Measurements from ENCODE around the gene NKX2-3.
A peak's percentile ranks its signal among the peaks of the same experiment; 100 is the strongest.

NKX2-3 gene

DNA sequence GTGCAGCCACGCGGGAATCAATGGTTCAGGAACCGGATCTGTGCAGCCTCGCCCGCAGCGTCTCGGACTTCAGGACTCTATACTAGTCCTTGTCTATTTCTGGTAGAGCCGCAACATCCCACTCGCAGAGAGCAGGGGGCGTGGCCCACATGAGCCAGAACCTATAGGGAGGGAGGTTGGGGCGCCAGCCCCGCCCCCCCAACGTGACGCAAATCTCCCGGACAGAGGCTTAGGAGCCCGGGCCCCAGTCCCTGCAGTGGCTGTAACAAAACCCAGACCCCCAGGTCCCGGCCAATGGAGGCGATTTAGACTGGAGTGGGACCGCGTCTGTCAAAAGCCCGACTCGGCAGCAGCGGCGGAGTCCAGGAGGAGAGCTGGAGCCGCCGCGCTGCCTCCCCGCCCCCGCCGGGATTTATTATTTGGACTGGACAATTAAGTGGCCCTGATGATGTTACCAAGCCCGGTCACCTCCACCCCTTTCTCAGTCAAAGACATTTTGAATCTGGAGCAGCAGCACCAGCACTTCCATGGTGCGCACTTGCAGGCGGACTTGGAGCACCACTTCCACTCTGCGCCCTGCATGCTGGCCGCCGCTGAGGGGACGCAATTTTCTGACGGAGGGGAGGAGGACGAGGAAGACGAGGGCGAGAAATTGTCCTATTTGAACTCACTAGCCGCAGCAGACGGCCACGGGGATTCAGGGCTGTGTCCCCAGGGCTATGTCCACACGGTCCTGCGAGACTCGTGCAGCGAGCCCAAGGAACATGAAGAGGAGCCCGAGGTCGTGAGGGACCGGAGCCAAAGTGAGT lies at the start of gene NKX2-3:
Gene NKX2-3 (plus strand): TSS at position 256 of the 809 bp plus-strand sequence. CDS start 190 bp downstream, at position 446.
- no peak for DNase-seq

DNA sequence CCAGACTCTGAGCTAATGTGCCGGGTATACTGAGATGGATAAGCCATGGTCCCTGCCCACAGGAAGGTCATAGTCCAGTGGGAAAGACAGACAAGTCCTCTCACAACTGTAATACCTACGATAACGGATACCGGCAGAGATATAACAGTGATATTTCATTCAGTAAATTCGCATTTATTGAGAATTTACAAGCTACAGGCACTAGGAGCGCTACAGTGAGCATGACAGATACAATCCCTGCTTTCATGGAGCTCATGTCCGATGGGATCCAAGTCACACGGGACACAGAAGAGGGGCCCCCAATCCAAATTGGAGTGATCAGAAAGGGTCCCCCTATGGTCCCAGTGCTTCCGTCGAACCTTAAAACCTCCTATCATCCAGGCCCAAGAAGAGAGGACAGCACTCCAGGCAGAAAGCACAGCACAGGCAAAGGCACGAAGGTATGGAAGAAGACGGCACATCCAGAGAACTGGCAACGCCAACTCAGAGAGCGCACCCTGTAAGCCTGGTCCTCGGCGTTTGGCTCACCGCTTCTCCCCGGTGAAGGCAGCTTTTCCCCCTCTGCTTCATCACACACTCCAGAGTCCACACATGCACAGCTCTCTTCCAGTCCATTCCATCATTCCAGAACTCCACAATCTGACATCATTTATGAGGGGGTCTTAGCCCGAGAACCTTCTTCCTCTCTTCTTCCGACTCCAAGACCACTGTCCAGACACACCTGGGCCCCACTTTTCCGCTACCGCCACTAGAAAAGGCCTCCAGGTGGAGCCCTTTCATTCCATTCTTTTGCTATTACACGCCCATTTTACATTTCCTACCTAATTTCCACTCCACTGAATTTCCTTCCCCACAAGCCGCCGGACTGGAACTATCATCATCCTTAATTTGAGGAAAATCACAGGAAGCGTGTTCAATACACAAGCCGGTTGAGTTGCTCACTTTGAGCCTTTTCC lies 47.8 kb upstream of the NKX2-3 start:
- peak in 1 of 2 experiments; percentile 0 for DNase-seq

DNA sequence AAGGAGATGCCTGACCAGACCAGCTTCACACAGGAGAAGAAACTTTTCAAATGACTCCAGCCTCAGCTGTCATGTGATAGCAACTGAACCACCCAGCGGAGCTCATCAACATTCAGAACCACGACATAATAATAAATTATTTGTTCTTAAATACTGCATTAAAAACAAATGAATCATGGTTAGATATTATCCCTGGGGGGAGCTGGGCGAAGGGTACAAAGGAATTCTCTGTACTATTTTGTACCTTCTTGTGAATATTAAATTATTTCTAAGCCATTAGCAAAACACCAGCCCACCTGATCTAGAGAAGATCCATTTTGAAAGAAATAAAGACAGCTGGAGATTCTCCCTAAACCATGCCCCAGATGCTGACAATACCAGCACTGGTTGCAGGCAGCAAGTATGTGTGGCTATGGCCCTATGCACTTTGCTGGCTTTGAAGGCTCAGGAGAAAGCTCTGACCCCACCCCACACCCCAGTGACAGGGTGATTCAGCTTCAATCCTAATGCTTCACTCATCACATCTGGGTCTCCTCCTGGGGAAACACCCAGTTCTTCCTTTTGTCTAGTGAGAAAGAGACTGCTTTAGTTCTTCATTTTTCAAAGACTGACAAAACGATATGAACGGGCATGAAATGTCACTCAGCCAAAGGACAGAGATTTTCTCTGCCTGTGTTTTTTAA lies 45.5 kb upstream of the NKX2-3 start:
- DNase-seq = no peak

DNA sequence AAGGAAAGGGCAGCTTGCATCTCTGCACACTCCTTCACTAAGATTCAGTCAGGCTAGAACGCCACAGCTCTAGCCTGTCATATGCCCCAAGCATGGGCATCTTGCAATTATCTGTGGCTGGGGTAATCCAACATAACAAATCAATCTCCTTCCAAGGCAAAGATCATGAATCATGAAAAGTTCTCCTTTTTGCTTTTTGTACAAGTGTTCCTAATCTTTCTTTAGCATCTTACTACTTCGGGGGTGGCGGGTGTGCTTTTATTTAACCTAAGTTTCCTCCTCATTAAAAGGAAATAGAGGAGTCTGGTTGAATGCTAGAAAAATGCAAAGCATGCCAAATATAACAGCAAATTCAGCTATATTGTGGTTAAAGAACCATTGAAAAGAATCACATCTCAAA lies 43.5 kb upstream of the NKX2-3 start:
- no peak for DNase-seq

DNA sequence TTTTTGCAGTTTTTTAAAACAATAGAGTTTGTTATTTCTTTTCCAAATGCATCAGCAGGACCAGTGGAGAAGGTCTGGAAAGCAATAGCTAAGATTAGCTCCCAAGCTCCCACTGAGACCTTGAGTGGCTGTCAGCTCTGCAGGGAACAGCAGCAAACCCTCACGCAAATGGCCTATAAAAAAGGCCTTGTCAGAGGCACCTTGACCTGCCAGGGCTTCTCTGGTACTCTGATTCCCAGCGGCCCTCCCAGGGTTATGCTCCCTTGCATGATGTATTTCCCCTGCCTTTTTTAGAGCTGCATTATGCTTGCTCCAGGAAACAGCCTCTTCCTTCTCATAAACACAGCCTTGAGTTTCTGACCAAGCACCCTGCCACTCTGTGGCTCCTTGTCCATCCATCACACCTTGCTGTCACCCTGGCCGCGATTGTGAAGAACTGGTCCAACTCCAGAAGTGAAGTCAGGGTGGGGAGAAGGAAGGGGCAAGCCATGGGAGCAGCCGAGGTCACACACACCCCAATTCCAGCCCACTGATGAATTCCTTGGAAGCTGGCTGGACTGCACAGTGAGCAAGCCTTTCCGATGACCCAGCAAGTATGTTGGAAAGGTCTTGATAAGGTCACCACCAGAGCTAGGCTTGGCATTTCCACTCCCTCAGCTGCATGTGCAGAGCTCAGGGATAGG lies 35.3 kb upstream of the NKX2-3 start:
- DNase-seq = no peak

DNA sequence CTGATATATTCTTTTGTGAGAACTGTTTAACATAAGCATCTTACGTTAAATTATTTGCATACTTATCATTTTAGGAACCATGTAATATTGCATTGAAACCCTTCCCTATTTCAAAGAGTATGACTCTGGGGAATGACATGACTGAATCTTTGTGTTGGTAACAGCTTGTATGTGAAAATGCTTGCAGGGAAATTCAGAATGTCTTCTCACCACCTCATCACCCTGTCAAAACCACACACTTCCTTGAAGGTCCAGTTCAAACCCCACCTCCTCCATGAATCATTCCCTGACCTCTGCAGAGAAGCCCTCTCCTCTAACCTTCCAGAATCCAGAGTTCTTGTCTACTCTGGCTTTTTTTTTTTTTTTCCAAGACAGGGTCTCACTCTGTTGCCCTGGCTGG lies 26.3 kb upstream of the NKX2-3 start:
- no peak for DNase-seq

DNA sequence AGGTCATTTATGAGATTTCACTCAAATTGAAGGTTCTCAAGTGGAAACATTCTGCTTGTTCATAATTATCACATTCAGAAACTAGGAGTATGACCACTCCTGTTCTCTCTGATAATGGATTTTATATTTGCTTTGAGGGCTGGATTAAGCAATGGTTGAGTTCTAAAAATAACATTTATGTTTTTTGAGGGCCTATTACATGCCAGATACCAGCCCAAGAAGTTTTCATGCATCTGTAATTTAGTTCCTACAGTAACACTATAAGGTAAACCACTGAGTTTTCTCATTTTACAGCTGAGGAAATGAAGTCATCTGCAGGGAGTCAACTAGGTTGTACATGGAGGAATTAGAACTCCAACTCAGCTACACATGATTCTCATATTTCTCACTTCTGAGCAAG lies 25.5 kb upstream of the NKX2-3 start:
- no peak for DNase-seq

DNA sequence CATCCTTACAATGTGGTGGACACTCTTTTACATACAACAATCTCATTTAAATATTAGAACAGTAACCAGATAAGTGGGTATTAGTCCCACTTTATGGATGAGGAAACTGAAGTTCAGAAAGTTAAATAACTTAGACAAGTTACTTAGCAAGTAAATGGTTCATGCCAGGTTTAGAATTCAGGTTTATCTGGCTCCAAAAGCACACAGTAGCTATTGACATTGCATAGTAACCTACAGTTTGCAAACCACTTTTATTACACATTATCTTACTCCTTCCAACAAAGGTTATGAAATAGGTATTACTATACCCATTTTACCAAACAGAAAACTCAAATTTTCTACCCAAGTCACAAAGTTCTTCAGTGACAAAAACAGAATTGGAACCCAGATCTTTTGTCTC lies 19.7 kb upstream of the NKX2-3 start:
- no peak for DNase-seq

DNA sequence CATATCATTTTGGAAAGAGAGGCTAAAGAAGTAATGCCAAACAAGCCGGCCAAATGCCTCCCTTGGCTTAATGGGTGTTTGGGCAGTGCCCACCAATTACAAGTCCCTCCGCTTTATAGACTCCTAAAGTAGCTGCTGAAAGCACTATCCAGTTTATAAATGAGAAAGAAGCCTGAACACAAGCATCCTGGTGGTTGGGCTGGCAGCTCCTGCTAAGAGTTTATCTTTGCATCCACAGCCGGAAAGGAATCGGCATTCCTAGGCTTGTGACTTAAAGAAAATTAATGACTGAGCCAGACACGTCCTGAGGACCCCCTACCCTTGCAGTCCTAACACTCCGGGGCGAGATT lies 13.1 kb upstream of the NKX2-3 start:
- DNase-seq = no peak

DNA sequence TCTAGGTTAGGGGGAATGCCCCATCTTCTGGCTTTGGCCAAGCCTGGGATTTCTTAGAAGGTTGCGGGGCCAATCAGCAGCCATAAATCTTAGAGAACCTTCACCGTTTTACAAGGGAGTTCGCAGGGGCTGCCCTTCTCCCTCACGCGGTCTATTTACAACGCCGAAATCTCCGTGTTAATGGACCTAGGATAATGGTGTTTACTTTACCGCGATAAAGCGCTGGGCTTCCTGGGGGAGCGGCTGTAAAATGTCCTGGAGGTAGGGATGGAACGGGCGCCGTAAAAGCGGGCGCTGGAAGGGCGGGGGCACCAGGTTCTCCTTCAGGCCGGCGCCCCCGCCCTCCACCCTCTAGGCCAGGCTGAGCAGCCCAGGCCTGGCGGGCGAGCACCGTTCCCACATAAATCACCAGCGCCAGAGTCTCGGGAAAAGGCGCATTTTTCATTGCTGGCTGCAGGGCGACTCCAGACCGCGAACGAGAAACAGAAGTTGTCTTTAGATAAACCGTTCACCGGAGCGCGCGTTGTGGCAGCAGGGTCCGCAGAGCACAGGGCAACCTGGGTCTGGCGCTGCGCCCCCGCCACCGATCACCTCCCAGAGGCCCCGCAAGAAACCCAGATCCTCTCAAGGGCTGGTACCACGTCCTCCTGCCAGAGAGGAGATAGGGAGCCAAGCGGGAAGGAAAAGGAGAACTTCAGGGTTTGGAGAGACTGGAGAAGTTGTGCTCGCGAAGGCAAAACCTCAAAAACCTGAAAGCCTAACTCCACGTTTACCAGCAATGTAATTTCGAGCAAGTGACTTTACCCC lies 12.5 kb upstream of the NKX2-3 start:
- no peak for DNase-seq

DNA sequence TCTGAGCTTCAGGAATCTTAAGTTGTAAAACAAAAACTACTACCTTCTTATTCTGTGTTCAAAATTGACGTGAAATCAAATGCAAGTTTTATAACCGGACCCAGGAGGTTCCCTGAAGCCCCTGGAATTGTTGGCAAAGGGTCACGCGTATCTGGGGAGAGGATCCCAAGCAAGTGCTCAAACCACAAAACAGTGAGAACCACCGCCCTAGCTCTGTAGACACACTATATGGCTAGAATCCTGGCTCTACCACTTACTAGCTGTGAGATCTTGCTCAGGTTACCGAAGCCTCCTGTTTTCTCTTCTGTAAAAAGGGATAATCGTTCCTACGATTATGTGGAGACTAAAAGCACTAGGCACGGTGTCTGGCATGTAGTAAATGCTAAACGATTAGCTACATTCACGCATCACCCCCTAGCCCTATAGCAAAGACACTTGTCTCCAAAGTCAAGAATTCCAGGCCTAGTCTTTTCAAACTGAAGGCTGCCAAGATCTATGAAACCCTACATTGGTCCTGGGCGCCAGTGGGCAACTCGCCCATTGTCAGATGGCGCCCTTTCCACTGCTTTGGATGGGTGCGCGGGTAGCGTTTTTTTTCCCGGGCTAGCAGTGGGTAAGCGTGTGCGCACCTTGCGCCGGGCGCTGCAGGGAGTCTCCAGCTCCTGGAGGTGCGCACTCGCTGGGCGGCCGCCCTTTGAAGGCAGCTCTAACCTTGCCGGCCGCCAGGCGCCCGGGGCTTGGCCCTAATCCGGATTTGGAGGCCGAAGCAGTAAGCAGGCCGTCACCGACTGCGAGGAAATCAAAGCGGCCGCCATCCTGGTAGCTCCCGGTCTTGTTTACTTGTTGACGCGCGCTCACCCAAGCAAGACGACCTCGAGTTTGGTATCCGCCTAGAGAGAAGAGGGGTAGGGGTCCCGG lies 11.6 kb upstream of the NKX2-3 start:
- DNase-seq = no peak

DNA sequence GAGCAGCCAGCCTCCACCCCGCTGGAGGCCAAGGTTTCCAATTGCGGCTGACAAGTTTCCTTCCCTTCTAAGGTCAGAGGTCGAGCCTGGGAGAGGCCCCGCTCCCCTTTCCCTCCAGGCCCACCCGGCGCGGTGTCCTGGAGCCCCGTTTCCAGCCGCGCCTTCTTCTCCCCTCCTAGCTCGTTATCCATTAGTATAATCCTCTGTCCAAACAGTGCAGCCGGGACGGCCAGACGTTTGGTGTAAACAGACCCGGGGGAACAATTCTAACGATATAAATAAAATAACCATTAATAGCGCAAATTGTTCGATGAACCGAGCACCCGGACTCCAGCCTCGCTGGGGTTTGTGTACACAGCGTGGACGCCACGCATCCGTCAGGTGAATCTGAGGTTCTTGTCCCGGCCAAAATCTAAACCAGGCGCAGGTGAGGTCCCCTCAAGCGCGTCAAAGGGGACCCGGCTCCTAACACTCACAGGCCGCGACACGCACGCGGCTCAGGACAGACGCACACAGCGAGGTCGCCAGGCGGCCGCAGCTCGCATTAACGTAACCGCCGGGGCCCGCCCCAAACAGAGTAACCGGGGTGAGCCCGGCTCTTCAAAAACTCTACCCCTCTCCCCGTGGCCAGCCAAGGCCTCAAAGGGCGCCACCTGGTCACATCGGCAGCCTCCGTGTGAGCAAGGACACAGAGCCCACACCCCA lies 10.8 kb upstream of the NKX2-3 start:
- no peak for DNase-seq

DNA sequence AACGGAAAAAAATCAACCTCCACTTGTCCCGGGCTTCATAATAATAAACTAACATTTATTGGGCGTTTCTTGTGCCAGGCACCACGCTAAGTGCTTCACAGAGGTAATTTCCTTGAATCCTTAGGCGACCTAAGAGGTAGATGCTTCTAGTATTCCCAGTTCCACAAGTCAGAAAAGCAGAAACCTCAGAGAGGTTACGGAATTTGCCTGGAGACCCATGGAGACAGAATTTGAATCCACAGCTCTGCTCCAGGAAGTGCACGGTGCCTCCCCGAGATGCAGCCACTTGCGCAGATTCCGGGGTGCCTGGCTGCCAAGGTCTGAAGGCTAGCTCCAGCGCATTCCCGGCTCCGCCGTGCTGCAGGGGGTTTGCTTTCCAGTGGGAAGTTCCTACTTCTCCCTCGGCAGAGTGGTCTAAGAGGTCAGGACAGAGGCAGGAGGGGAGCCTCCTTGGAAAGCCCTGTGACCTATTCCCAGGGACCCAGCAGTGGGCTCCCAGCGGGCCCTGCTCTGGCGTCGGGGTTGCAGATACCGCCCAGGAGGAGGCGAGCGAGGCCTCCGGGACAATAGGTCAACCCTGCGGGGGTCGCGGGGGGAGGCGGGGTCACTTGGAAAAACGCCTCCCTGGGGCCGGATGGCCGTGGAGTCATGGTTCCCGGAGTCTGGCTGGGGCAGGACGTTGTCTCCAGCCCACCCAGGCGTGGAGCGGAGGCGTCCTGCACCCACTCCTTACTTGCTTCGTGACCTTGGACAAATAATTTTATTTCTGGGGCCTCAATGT lies 10.1 kb upstream of the NKX2-3 start:
- no peak for DNase-seq

DNA sequence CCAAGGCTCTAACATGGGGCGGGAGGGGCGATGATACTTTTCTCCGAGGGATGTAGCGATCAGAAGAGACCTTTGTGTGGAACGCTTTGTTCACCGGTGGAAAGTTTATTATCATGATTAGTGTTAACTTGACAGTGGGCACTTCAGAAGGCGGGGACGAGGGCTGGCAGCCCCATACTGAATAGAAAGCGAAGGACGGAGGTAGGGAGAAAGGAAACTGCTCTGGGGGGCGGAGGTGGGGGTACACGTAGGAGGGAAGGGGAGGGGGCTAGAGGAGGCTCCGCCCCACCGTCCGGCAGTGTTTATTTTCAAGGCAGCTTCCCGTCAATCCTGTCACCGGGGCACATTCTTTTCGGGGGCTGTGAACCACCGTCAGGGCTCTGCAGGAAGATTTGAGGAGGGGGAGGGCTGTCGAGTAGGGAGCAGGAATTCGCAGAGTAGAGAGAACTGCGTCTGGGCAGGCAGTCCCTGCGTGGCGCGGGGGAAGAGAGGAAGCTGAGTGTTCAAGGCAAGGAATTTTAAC lies 9.4 kb upstream of the NKX2-3 start:
- DNase-seq = no peak

DNA sequence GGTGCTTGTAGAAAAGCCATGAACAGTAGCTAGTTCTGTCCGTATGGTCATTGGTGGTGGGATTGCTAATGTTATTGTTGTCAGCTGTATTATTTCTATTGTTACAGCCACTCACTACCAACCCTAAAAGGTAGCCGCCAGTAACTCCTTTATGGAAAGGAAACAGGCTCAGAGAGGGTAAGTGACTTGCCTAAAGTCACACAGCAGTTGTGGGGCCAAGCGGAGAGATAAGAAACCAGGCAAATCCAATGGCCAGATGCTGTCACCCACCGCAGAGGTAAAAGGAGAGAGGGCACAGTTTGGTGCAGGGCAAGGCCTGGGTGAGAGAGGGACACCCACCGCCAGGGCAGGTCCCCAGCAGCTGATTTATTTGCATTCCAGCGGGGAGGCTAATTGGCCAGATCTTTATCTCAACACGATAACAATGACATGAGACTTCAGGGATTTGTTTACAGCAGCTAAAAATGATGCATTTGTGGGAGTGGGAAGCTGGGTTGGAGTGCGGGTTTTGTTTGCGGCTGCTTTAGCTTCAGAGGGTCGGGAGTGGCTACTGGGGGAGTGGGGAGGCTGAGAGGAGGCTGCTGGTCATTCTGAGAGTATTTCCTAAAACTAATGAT lies 8.6 kb upstream of the NKX2-3 start:
- no peak for DNase-seq

DNA sequence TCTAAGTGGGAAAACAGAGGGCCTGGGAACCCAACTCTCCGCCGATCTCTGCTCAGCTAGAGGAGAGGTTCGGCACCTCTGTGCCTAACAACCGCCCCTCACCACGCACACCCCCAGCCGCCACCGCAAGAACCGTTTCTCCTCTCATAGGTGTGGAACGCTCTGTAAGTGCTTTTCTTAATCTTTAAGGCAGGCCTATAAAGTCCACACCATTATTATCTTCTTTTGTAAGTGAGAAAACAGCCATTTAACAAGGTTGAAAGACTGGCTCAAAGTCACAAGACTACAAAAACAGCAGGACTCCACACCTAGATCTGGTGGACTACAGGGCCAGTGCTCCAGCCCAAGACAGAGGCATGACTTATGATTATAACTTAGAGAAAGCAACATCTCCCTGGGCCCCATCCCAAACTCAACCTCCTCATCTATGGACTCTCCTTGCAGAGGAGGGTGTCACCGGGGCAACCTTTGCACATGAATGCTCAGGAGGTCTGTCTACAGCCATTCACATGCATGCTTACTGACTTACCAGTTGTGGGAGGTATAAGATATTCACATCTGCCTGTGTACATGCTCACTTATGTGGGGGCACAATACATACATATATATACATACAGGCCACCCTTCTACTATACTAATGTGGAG lies 7.9 kb upstream of the NKX2-3 start:
- DNase-seq = no peak

DNA sequence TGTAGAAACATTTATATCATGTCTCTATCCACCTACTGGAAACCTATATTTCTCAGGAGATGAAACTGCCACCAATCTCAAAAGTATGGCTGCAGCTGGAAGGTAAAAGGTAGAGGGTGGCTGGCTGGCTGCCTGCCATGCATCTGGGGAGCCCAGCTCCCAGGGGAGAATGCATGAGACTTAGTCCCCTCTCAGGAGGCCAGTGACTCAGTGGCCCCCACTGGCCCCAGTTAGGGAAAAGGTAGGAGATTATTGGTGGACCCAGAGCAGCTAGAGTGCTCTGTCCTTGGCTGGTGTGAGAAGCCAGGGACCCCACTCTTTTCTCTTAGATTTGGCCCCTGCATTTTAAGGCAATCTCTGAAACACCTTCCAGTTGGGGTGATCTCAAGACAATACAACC lies 6.8 kb upstream of the NKX2-3 start:
- no peak for DNase-seq

DNA sequence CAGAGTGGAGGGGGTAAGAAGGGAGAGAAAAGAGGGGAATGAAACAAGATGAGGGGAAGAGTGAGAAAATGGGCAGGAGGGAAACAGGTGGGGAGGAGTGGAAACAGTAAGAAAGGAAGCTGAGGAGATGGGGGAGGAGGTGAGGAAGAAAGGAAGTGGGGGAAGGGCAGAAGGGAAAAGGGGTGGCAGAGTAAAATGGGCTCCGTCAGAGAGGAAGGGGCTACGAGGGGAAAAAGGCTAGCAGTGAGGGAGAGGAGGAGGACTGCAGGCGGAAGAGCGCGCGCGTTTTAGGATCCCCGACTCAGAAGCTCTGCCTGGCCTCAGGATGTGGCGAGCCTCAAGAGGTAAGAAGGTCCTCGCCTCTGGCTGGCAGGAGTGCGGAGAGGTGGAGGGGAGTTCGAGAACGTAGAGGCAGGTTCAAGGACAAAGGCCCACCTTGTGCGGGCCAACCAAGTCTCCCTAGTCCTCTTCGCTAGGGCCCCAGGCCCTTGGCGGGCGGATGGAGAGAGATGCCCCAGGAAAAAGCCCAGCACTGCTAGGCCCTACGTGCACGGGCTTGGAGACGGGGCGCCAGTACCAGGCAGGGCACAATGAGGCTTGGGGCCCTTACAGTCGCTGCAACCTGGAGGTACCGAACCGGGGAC lies 5.8 kb upstream of the NKX2-3 start:
- DNase-seq = no peak
